Calu3 (cell line): ENCODE measurements around the gene TPMT. TPM values are rescaled to one million over a fixed set of nuclear protein-coding genes. Genes with fewer than 3 reads are reported as not detected.

Experiments used
- BruUV-seq: library from RNA; stranded (reverse); fragments of 400-500 nt; replicated peaks from 2 replicates; lab custom pipeline; 2021; lab: Mats Ljungman, UMichigan
- CTCF ChIA-PET: fragments of 300-600 bp; sonication (Branson Sonifier 250); formaldehyde crosslinking; loops from one replicate; lab custom pipeline; 2022; ENCODE audit warnings: antibody characterized with exemption; lab: Charles Lee
- DNase-seq: peaks from one replicate; pipeline ENCODE4 v3.0.0; 2022
- H3K27ac Mint-ChIP-seq: one replicate; pipeline ENCODE4 v1.8.0; 2022; ENCODE audit warnings: mixed read lengths; ENCODE audit not compliant: unreplicated experiment
- H3K27me3 Mint-ChIP-seq: one replicate; pipeline ENCODE4 v1.8.0; 2022; ENCODE audit warnings: mixed read lengths; ENCODE audit not compliant: unreplicated experiment
- H3K36me3 Mint-ChIP-seq: one replicate; pipeline ENCODE4 v1.8.0; 2022; ENCODE audit warnings: mild to moderate bottlenecking, moderate library complexity, mixed read lengths; ENCODE audit not compliant: insufficient read depth, unreplicated experiment
- H3K4me1 Mint-ChIP-seq: one replicate; pipeline ENCODE4 v1.8.0; 2022; ENCODE audit warnings: mild to moderate bottlenecking, low read depth, mixed read lengths; ENCODE audit not compliant: unreplicated experiment
- H3K4me3 Mint-ChIP-seq: one replicate; pipeline ENCODE4 v1.8.0; 2022; ENCODE audit warnings: mild to moderate bottlenecking, low read depth, moderate library complexity, mixed read lengths; ENCODE audit not compliant: unreplicated experiment
- H3K9me3 Mint-ChIP-seq: one replicate; pipeline ENCODE4 v1.8.0; 2022; ENCODE audit warnings: low read depth, mixed read lengths; ENCODE audit not compliant: unreplicated experiment
- CTCF ChIP-seq: fragments of 200-600 bp; IDR thresholded peaks from one replicate; pipeline ENCODE4 v1.8.0; 2022; ENCODE audit warnings: antibody characterized with exemption; ENCODE audit not compliant: unreplicated experiment
- intact Hi-C: fragments of 100-400 bp; cut with micrococcal nuclease; formaldehyde crosslinking; loops from one replicate; pipeline ENCODE4 v1.10.0; 2022; ENCODE audit not compliant: unreplicated experiment
- total RNA-seq: library from RNA; stranded (reverse); gene quantifications from 2 replicates; pipeline ENCODE4 v1.2.3, GENCODE V29; 2022

The TPMT gene
- total RNA-seq, 1 experiment from 2014 or later: 7.6 TPM

DNA sequence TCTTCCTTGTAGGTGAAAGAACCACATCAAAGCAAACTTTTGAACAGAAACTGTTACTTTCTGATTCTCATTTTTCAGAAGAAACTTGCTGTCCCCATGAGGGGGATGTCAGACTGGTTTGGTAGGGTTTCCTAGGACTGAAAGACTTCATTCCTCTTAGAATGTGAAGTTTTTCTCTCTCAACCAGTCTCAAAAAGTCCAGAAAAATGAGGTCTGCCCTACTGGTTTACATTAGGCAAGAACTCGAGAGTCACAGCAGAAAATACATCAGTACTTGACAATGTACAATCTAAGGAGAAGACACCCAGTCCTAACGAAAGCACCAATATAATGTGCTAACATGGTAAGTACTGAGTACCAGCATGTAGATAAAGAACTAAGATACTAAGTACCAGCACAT lies 19.7 kb downstream of the TPMT start:
- CTCF ChIA-PET: no interaction called here
- H3K27me3 Mint-ChIP-seq: no peaks in the 10 kb centered on the region
- no TSS peak for BruUV-seq
- intact Hi-C loops: no loop called here
- H3K4me3 Mint-ChIP-seq: no peak overlapping the region
- H3K4me1 Mint-ChIP-seq: no peaks in the 10 kb centered on the region
- TF ChIP-seq CTCF: no peak
- H3K36me3 Mint-ChIP-seq: no peaks in the 10 kb centered on the region
- no peak overlapping the region for H3K27ac Mint-ChIP-seq
- no peaks in the 10 kb centered on the region for H3K9me3 Mint-ChIP-seq
- no peak for DNase-seq

DNA sequence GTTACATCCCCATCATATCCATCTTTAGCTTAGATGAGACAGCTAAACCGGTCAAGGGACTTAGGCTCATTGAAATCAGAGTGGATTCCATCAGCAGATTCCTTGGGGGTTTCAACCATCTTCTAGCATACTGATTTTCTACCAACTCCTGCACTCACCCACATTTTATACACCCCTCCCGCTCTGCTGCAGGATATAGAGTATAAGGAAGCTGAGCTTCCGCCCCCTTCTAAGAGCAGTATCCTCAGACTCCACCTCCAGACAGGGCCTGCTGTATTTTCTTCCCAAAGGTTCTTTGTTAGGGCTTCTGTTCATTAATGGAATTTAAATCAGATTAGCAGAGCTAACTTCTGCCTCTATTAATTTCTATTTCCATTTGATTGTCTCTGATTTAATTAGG lies 22.5 kb downstream of the TPMT start:
- H3K4me3 Mint-ChIP-seq: no peak overlapping the region
- H3K36me3 Mint-ChIP-seq: no peaks in the 10 kb centered on the region
- no TSS peak for BruUV-seq
- no peaks in the 10 kb centered on the region for H3K4me1 Mint-ChIP-seq
- CTCF ChIA-PET: no interaction called here
- DNase-seq: no peak
- H3K9me3 Mint-ChIP-seq: no peaks in the 10 kb centered on the region
- intact Hi-C loops: no loop called here
- TF ChIP-seq CTCF: no peak
- no peak overlapping the region for H3K27ac Mint-ChIP-seq
- no peaks in the 10 kb centered on the region for H3K27me3 Mint-ChIP-seq

- BruUV-seq: no TSS peak
- no peak for TF ChIP-seq CTCF
- H3K4me3 Mint-ChIP-seq: no peak overlapping the region
Measured at GRCh38 chr6:18126121-18126520, 28.8 kb downstream of the TPMT start.

DNA sequence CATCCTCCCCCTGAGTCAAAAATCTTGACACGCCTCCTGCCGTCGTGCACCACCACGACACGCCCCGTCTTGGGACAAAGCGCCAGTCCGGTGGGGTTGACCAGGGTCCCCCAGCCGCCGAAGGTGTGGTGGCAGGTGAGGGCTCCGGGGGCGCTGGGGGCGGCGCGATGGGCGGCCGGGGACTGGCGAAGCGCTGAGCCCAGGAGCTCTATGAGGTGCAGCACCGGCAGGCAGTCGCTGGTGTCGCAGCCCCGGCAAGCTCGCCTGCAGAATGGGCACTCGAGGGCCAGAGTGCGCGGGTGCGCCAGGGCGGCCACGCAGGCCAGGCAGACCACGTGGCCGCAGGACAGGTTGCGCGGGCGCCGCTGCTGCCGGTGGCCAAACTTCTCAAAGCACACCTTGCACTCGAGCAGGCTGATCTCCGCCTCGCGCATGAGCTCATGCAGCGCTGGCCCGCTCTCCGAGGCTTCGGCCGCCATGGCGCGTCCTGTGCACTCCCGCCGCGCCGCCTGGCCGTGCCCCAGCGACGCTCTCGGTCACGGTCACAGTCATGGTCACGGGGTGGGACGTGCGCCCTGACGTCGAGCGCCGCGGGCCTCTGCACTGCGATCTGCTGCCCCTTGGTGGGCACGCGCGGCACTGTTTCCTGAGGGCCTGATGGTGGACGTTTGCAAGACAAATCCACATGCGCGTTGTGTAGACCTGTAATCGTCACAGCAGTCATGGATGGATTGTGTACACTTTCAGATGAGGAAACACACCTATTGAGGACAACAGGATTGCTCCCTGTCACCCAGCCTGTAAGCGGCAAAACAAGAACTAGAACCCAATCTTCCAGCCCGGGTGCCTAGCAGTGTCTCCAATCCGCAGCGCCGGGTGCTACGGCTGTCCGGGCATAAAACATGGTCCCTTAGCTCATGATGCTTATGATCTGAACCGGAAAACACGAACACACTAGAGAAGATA lies 32.5 kb downstream of the TPMT start, which contains the start of gene NHLRC1:
Gene NHLRC1 (minus strand): TSS at position 550 of the 966 bp plus-strand sequence. CDS start 71 bp downstream, at position 479.
- peak; percentile 65 for TF ChIP-seq CTCF
- Mint-ChIP-seq H3K4me1 (no peaks in the 10 kb centered on the region), H3K27ac (peak within 1 kb of the TSS; percentile 74), H3K9me3 (no peaks in the 10 kb centered on the region), H3K36me3 (peaks cover 6% of the 10 kb centered on the region), H3K4me3 (peak within 1 kb of the TSS; percentile 72), H3K27me3 (no peaks in the 10 kb centered on the region)
- peak; percentile 82 for DNase-seq
- CTCF ChIA-PET: no interaction called here
- intact Hi-C loops: loop anchor here (10.0 kb wide), 1 partner anchor 138 kb away; the partner anchor contains the start of gene KIF13A
- no TSS peak for BruUV-seq

More at GRCh38 chr6:18126121-18126520, 28.8 kb downstream of the TPMT start:
- Mint-ChIP-seq H3K4me1 (no peaks in the 10 kb centered on the region), H3K36me3 (peaks cover 6% of the 10 kb centered on the region), H3K27ac (no peak overlapping the region), H3K9me3 (no peaks in the 10 kb centered on the region), H3K27me3 (no peaks in the 10 kb centered on the region)
- DNase-seq: no peak
- intact Hi-C loops: loop anchor here (10.0 kb wide), 1 partner anchor 141 kb away; the partner anchor contains the start of gene KIF13A
- CTCF ChIA-PET: no interaction called here
